HepG2 (cell line): ENCODE measurements around the gene AGAP6. TPM values are rescaled to one million over a fixed set of nuclear protein-coding genes. Genes with fewer than 3 reads are reported as not detected.
"Not testable (repeated sequence)": the region's sequence is repeated elsewhere in the genome, so short reads cannot be mapped to it uniquely, and the experiment has no call there.

Source experiments
- ATAC-seq: fragments of 200-7000 bp; cut with Tn5 transposase; 3 replicates; pipeline ENCODE4 v1.9.1; 2020; ENCODE audit warnings: mild to moderate bottlenecking, moderate library complexity
- BruUV-seq: library from RNA; stranded (reverse); fragments of 400-500 nt; replicated peaks from 2 replicates; lab custom pipeline; 2021; lab: Mats Ljungman, UMichigan
- CTCF ChIA-PET: fragments of 300-600 bp; formaldehyde crosslinking; extraction: SDS; loops from one replicate; lab custom pipeline; 2021; ENCODE audit warnings: low total read pairs, inconsistent platforms, low intra/inter-chr PET ratio; lab: Yijun Ruan, JAX
- POLR2A ChIA-PET: fragments of 350-600 bp; sonication (Branson Sonifier 250); formaldehyde crosslinking; loops from one replicate; lab custom pipeline; 2020; ENCODE audit warnings: antibody characterized with exemption, inconsistent platforms; lab: Yijun Ruan, JAX
- DNase-seq: peaks from one replicate; pipeline ENCODE4 v3.0.0-alpha.2; 2015; ENCODE audit warnings: low spot score
- FAIRE-seq: peaks from 3 replicates; lab custom pipeline; 2011; peaks lifted over from hg19 to GRCh38; lab: Jason Lieb, UNC
- H2AFZ ChIP-seq: one replicate; pipeline ENCODE4 v1.6.1; 2011; ENCODE audit warnings: low read length, inconsistent platforms
- H3K27ac ChIP-seq: fragments of 300-600 bp; 3 replicates; pipeline ENCODE4 v1.8.0; 2011; ENCODE audit warnings: mixed run types, mild to moderate bottlenecking, mixed read lengths, low read length, inconsistent platforms; ENCODE audit not compliant: insufficient read depth; ENCODE audit errors: extremely low read length
- H3K27me3 ChIP-seq, 2 experiments: fragments of 200-600 bp in 1 of 2; 2 replicates in 1 of 2; 3 replicates in 1 of 2; pipeline versions ENCODE4 v1.6.0 to v1.8.0; 2011; ENCODE audit warnings: low read length in 2 of 2, mild to moderate bottlenecking in 2 of 2, moderate library complexity in 2 of 2, inconsistent platforms in 1 of 2; ENCODE audit not compliant: insufficient read depth in 2 of 2, control insufficient read depth in 1 of 2
- H3K36me3 ChIP-seq, 2 experiments: fragments of 200-600 bp in 1 of 2; replicated peaks in 1 of 2; 2 replicates in 1 of 2; 3 replicates in 1 of 2; pipeline versions ENCODE4 v1.5.1 to v1.8.0; 2011; ENCODE audit warnings: low read length in 2 of 2, inconsistent platforms in 1 of 2; ENCODE audit not compliant: insufficient read depth in 2 of 2, control insufficient read depth in 1 of 2
- H3K4me1 ChIP-seq: 2 replicates; pipeline ENCODE4 v1.5.1; 2012; ENCODE audit warnings: low read length, inconsistent platforms; ENCODE audit not compliant: insufficient read depth
- H3K4me2 ChIP-seq: 2 replicates; pipeline ENCODE4 v1.6.0; 2011; ENCODE audit warnings: low read depth, low read length, inconsistent platforms
- H3K4me3 ChIP-seq, 3 experiments: fragments of 200-600 bp in 1 of 3; sonication (generic), shearing (Covaris generic) in 1 of 3; replicated peaks in 1 of 3; 2 replicates each; pipeline ENCODE4 v1.5.1; 2011 to 2016; ENCODE audit warnings: low read length in 3 of 3, inconsistent platforms in 2 of 3, low read depth in 2 of 3, mild to moderate bottlenecking in 2 of 3, control low read depth in 1 of 3, mixed read lengths in 1 of 3; ENCODE audit not compliant: insufficient read depth in 1 of 3
- H3K79me2 ChIP-seq: one replicate; pipeline ENCODE4 v1.6.1; 2011; ENCODE audit warnings: low read length, inconsistent platforms; ENCODE audit not compliant: insufficient read depth
- H3K9ac ChIP-seq: 2 replicates; pipeline ENCODE4 v1.6.0; 2011; ENCODE audit warnings: mild to moderate bottlenecking, low read depth, low read length, inconsistent platforms; ENCODE audit not compliant: insufficient read depth
- H3K9me3 ChIP-seq: 2 replicates; pipeline ENCODE4 v1.5.1; 2012; ENCODE audit warnings: mild to moderate bottlenecking, low read length
- H4K20me1 ChIP-seq: 2 replicates; pipeline ENCODE4 v1.6.0; 2011; ENCODE audit warnings: inconsistent platforms, mild to moderate bottlenecking, low read length, moderate library complexity; ENCODE audit not compliant: insufficient read depth
- CTCF ChIP-seq: sonication (generic); formaldehyde crosslinking; IDR thresholded peaks from 2 replicates; pipeline ENCODE4 v1.5.0; 2020; ENCODE audit warnings: mild to moderate bottlenecking, missing genetic modification reagents, moderate library complexity
- STAG1 ChIP-seq: sonication (generic); formaldehyde crosslinking; IDR thresholded peaks from 2 replicates; pipeline ENCODE4 v1.4.0; 2020; ENCODE audit warnings: missing genetic modification reagents
- WGBS: methylation state at CpG from one replicate; pipeline ENCODE4 v1.1.6; 2017; ENCODE audit warnings: low lambda C conversion rate; 5-methylcytosine and 5-hydroxymethylcytosine counted together
- in situ Hi-C: cut with HindIII; loops from 2 replicates; pipeline ENCODE4 v1.10.0; 2017; ENCODE audit warnings: low pct_unique_long_range_greater_than_20kb; ENCODE audit not compliant: extremely low pct_ligation_motif_present
- intact Hi-C: fragments of 100-400 bp; cut with micrococcal nuclease; formaldehyde crosslinking; loops from one replicate; pipeline ENCODE4 v1.10.0; 2022; ENCODE audit not compliant: unreplicated experiment
- polyA plus RNA-seq, 8 experiments: library from polyadenylated mRNA; depleted of rRNA in 3 of 8; stranded (reverse) in 7 of 8; unstranded in 1 of 8; fragments of >200 nt; fragmentation: Illumina TruSeq in 4 of 8; extraction: Trizol in 4 of 8; gene quantifications; 2 replicates each; pipeline versions ENCODE4 v1.2.1 to v1.2.3, GENCODE V29; 2011 to 2016; ENCODE audit warnings: low read depth in 4 of 8, missing spikeins in 1 of 8, mixed read lengths in 1 of 8; ENCODE audit not compliant: insufficient read depth in 1 of 8
- total RNA-seq, 5 experiments: library from RNA; depleted of rRNA; stranded (reverse); fragments of >200 nt; fragmentation: Illumina TruSeq; extraction: Trizol; gene quantifications; 2 replicates each; pipeline ENCODE4 v1.2.3, GENCODE V29; 2016; ENCODE audit warnings: low read depth in 1 of 5

Gene AGAP6
- total and polyA plus RNA-seq, 2 of the 13 experiments (the other 11 are each of a cell fraction or from before 2014, with no cell fraction given), result 7.7 to 19.5 TPM

GRCh38 chr10:49952006-49952405 lies 36.2 kb upstream of the AGAP6 start:
- H3K9ac ChIP-seq, H3K9me3 ChIP-seq, H3K27me3 ChIP-seq, DNase-seq, POLR2A ChIA-PET, H2AFZ ChIP-seq, intact Hi-C loops, ATAC-seq, H4K20me1 ChIP-seq, H3K79me2 ChIP-seq, CTCF ChIA-PET, H3K4me3 ChIP-seq, FAIRE-seq, H3K27ac ChIP-seq, H3K4me2 ChIP-seq, H3K4me1 ChIP-seq, in situ Hi-C loops, BruUV-seq, H3K36me3 ChIP-seq: not testable (repeated sequence)
- WGBS, result 96% methylated on average over 3 of the region's 3 CpGs

- FAIRE-seq (peak; percentile 88), ATAC-seq (peak; percentile 64)
- intact Hi-C loops, H3K4me1 ChIP-seq, H4K20me1 ChIP-seq, H3K27me3 ChIP-seq, H3K79me2 ChIP-seq, POLR2A ChIA-PET, H3K9ac ChIP-seq, H3K27ac ChIP-seq, BruUV-seq, in situ Hi-C loops, H3K9me3 ChIP-seq, DNase-seq, H3K4me2 ChIP-seq, H3K4me3 ChIP-seq: not testable (repeated sequence)
- H3K36me3 ChIP-seq, result peaks cover 0 to 12% of the 10 kb centered on the region in 2 experiments; a peak in 3 of 5 replicates
- 63% methylated on average over 2 of the region's 3 CpGs for WGBS
- TF ChIP-seq STAG1 (CRISPR knock-in tag) (peak; percentile 47), CTCF (CRISPR knock-in tag) (peak; percentile 35)
- TF ChIP-seq, all 625 proteins: peak for 2; not testable (repeated sequence) for 623
- H2AFZ ChIP-seq, CTCF ChIA-PET: not testable (repeated sequence)
These were observed 35.1 kb upstream of the AGAP6 start for GRCh38 chr10:49953122-49953521.

- intact Hi-C loops, H3K4me2 ChIP-seq, H3K27ac ChIP-seq, H3K27me3 ChIP-seq, H3K9me3 ChIP-seq, H3K79me2 ChIP-seq, H4K20me1 ChIP-seq, ATAC-seq, CTCF ChIA-PET, POLR2A ChIA-PET, DNase-seq, H3K4me1 ChIP-seq, H3K36me3 ChIP-seq, in situ Hi-C loops, H3K9ac ChIP-seq, H2AFZ ChIP-seq, H3K4me3 ChIP-seq, BruUV-seq, FAIRE-seq: not testable (repeated sequence)
- WGBS, result 65% methylated on average over 4 of the region's 37 CpGs
These were observed 17.8 kb upstream of the AGAP6 start for GRCh38 chr10:49970331-49970857.

DNA sequence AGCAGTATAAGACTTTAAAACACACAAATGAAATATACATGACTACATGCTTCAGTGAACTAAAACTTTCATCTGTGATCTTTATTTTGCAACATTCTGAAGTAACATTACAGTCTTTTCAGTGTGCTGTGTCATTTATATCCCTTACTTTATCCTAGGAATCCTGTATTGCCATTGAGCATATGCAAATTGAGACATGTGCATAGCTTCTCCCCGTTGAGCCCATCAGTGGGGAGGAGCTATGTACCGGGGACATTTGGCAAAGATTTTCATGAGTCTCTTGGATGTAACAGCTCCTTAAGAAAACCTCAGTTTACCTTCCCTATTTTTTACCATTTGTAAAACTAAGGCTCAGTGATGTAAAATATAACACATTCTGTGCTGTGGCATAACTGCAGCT lies 16.7 kb upstream of the AGAP6 start:
- CTCF ChIA-PET, H4K20me1 ChIP-seq, H3K4me2 ChIP-seq, H3K79me2 ChIP-seq, POLR2A ChIA-PET, intact Hi-C loops, H3K9me3 ChIP-seq, H3K27ac ChIP-seq, H3K36me3 ChIP-seq, DNase-seq, BruUV-seq, H2AFZ ChIP-seq, H3K27me3 ChIP-seq, H3K4me1 ChIP-seq, H3K4me3 ChIP-seq, H3K9ac ChIP-seq, FAIRE-seq, in situ Hi-C loops: not testable (repeated sequence)
- WGBS, result 68% methylated on average over 2 of the region's 2 CpGs
- peak; percentile 42; the same call in 1 of the 3 replicates for ATAC-seq
